T-helper 1 cell treated with Interleukin-12 subunit alpha and Interleukin-12 subunit beta and Interleukin-4 antibody, amounts not matched to agents 30 μg/mL and 1 μg/mL, for 36 hours (primary cell): ENCODE data around the gene KRTAP10-9.
"Not testable (repeated sequence)": the region's sequence is repeated elsewhere in the genome, so short reads cannot be mapped to it uniquely, and the experiment has no call there.

Experiments
- H3K27ac Mint-ChIP-seq: one replicate; pipeline ENCODE4 v1.8.0; 2021; ENCODE audit warnings: mild to moderate bottlenecking, mixed read lengths
- H3K27me3 Mint-ChIP-seq: one replicate; pipeline ENCODE4 v1.8.0; 2021; ENCODE audit warnings: low read depth, mixed read lengths
- H3K36me3 Mint-ChIP-seq: one replicate; pipeline ENCODE4 v1.8.0; 2021; ENCODE audit warnings: low read depth, mixed read lengths
- H3K4me1 Mint-ChIP-seq: one replicate; pipeline ENCODE4 v1.8.0; 2021; ENCODE audit warnings: low read depth, mixed read lengths
- H3K4me3 Mint-ChIP-seq: one replicate; pipeline ENCODE4 v1.8.0; 2021; ENCODE audit warnings: mild to moderate bottlenecking, moderate library complexity, mixed read lengths
- H3K9me3 Mint-ChIP-seq: one replicate; pipeline ENCODE4 v1.8.0; 2021; ENCODE audit warnings: mixed read lengths

Gene KRTAP10-9

GRCh38 chr21:44626673-44627143 lies at the start of gene KRTAP10-9:
Gene KRTAP10-9, plus strand, starts transcription at chr21:44627093. Its CDS starts 79 bp downstream, at chr21:44627172.
- H3K4me1 Mint-ChIP-seq = peaks cover 6% of the 10 kb centered on the region
- peaks cover 55% of the 10 kb centered on the region for H3K9me3 Mint-ChIP-seq
- H3K27ac Mint-ChIP-seq = no peak within 1 kb of the TSS
- no peak within 1 kb of the TSS for H3K4me3 Mint-ChIP-seq
- H3K36me3 Mint-ChIP-seq = peaks cover 28% of the 10 kb centered on the region
- H3K27me3 Mint-ChIP-seq = peaks cover 29% of the 10 kb centered on the region

GRCh38 chr21:44578371-44579055 lies 48.4 kb upstream of the KRTAP10-9 start:
- Mint-ChIP-seq H3K27ac (no peak overlapping the region), H3K36me3 (peaks cover 3% of the 10 kb centered on the region), H3K9me3 (peaks cover 51% of the 10 kb centered on the region), H3K4me1 (peaks cover 6% of the 10 kb centered on the region), H3K27me3 (peaks cover 5% of the 10 kb centered on the region), H3K4me3 (no peak overlapping the region)

GRCh38 chr21:44579056-44579832 lies 47.6 kb upstream of the KRTAP10-9 start:
- peaks cover 3% of the 10 kb centered on the region for H3K36me3 Mint-ChIP-seq
- no peak overlapping the region for H3K27ac Mint-ChIP-seq
- H3K27me3 Mint-ChIP-seq = peaks cover 7% of the 10 kb centered on the region

GRCh38 chr21:44579833-44580144 lies 47.1 kb upstream of the KRTAP10-9 start:
- H3K27me3 Mint-ChIP-seq = peaks cover 11% of the 10 kb centered on the region
- H3K9me3 Mint-ChIP-seq = peaks cover 51% of the 10 kb centered on the region
- no peak overlapping the region for H3K4me3 Mint-ChIP-seq
- H3K27ac Mint-ChIP-seq = no peak overlapping the region
- peaks cover 3% of the 10 kb centered on the region for H3K36me3 Mint-ChIP-seq
- H3K4me1 Mint-ChIP-seq = peaks cover 16% of the 10 kb centered on the region

More at GRCh38 chr21:44579056-44579832, 47.6 kb upstream of the KRTAP10-9 start:
- H3K4me1 Mint-ChIP-seq = peaks cover 14% of the 10 kb centered on the region
- no peak overlapping the region for H3K4me3 Mint-ChIP-seq
- H3K9me3 Mint-ChIP-seq = peaks cover 51% of the 10 kb centered on the region

GRCh38 chr21:44580231-44580821 lies 46.6 kb upstream of the KRTAP10-9 start, which contains the start of gene KRTAP10-5:
Gene KRTAP10-5, minus strand, starts transcription at chr21:44580604. Its CDS starts 26 bp downstream, at chr21:44580578.
- H3K36me3 Mint-ChIP-seq, H3K27ac Mint-ChIP-seq, H3K4me3 Mint-ChIP-seq: not testable (repeated sequence)
- Mint-ChIP-seq H3K4me1 (peaks cover 15% of the 10 kb centered on the region), H3K9me3 (peaks cover 51% of the 10 kb centered on the region), H3K27me3 (peaks cover 13% of the 10 kb centered on the region)

- peaks cover 3% of the 10 kb centered on the region for H3K36me3 Mint-ChIP-seq
- H3K9me3 Mint-ChIP-seq = peaks cover 44% of the 10 kb centered on the region
- peaks cover 15% of the 10 kb centered on the region for H3K4me1 Mint-ChIP-seq
- no peak overlapping the region for H3K4me3 Mint-ChIP-seq
- H3K27me3 Mint-ChIP-seq = peaks cover 17% of the 10 kb centered on the region
- H3K27ac Mint-ChIP-seq = no peak overlapping the region
Observed at GRCh38 chr21:44581158-44581557, 45.7 kb upstream of the KRTAP10-9 start.

- Mint-ChIP-seq H3K4me1 (peaks cover 15% of the 10 kb centered on the region), H3K9me3 (peaks cover 37% of the 10 kb centered on the region), H3K36me3 (peaks cover 3% of the 10 kb centered on the region), H3K4me3 (no peak overlapping the region), H3K27ac (no peak overlapping the region), H3K27me3 (peaks cover 26% of the 10 kb centered on the region)
Observed at GRCh38 chr21:44582055-44582454, 44.8 kb upstream of the KRTAP10-9 start.

GRCh38 chr21:44583089-44583799 lies 43.6 kb upstream of the KRTAP10-9 start:
- H3K4me3 Mint-ChIP-seq = no peak overlapping the region
- H3K27me3 Mint-ChIP-seq = peaks cover 38% of the 10 kb centered on the region
- H3K27ac Mint-ChIP-seq = no peak overlapping the region

GRCh38 chr21:44583800-44584147 lies 43.1 kb upstream of the KRTAP10-9 start:
- Mint-ChIP-seq H3K36me3 (peaks cover 3% of the 10 kb centered on the region), H3K27ac (no peak overlapping the region), H3K4me1 (peaks cover 15% of the 10 kb centered on the region), H3K9me3 (peaks cover 25% of the 10 kb centered on the region), H3K27me3 (peaks cover 41% of the 10 kb centered on the region), H3K4me3 (no peak overlapping the region)

More at GRCh38 chr21:44583089-44583799, 43.6 kb upstream of the KRTAP10-9 start:
- peaks cover 3% of the 10 kb centered on the region for H3K36me3 Mint-ChIP-seq
- peaks cover 15% of the 10 kb centered on the region for H3K4me1 Mint-ChIP-seq
- H3K9me3 Mint-ChIP-seq = peaks cover 27% of the 10 kb centered on the region

GRCh38 chr21:44585892-44586291 lies 41.0 kb upstream of the KRTAP10-9 start:
- H3K27ac Mint-ChIP-seq = no peak overlapping the region

GRCh38 chr21:44589094-44589493 lies 37.8 kb upstream of the KRTAP10-9 start:
- Mint-ChIP-seq H3K4me3 (no peak overlapping the region), H3K9me3 (no peaks in the 10 kb centered on the region), H3K36me3 (no peaks in the 10 kb centered on the region), H3K27me3 (peaks cover 49% of the 10 kb centered on the region), H3K4me1 (peaks cover 4% of the 10 kb centered on the region), H3K27ac (no peak overlapping the region)

More at GRCh38 chr21:44585892-44586291, 41.0 kb upstream of the KRTAP10-9 start:
- peaks cover 19% of the 10 kb centered on the region for H3K9me3 Mint-ChIP-seq
- peaks cover 46% of the 10 kb centered on the region for H3K27me3 Mint-ChIP-seq
- H3K4me3 Mint-ChIP-seq = no peak overlapping the region
- peaks cover 3% of the 10 kb centered on the region for H3K36me3 Mint-ChIP-seq
- peaks cover 15% of the 10 kb centered on the region for H3K4me1 Mint-ChIP-seq

GRCh38 chr21:44589586-44590305 lies 37.1 kb upstream of the KRTAP10-9 start:
- no peak overlapping the region for H3K4me3 Mint-ChIP-seq
- H3K4me1 Mint-ChIP-seq = no peaks in the 10 kb centered on the region
- H3K9me3 Mint-ChIP-seq = no peaks in the 10 kb centered on the region
- H3K27me3 Mint-ChIP-seq = peaks cover 45% of the 10 kb centered on the region
- no peak overlapping the region for H3K27ac Mint-ChIP-seq
- H3K36me3 Mint-ChIP-seq = no peaks in the 10 kb centered on the region

- Mint-ChIP-seq H3K36me3 (no peaks in the 10 kb centered on the region), H3K27me3 (peaks cover 46% of the 10 kb centered on the region), H3K4me3 (no peak overlapping the region), H3K4me1 (no peaks in the 10 kb centered on the region), H3K9me3 (no peaks in the 10 kb centered on the region), H3K27ac (no peak overlapping the region)
Observed at GRCh38 chr21:44590311-44590721, 36.6 kb upstream of the KRTAP10-9 start.
